Middle frontal gyrus (tissue), 1 donor: ENCODE results near the gene TAS2R60.

Experiments used
- DNase-seq: peaks from one replicate; pipeline ENCODE4 v3.0.0-alpha.2; 2015; ENCODE audit warnings: low spot score; ENCODE audit errors: extremely low spot score

TAS2R60 gene

GRCh38 chr7:143437578-143437977 lies 5.7 kb upstream of the TAS2R60 start:
- no peak for DNase-seq

GRCh38 chr7:143439866-143440265 lies 3.4 kb upstream of the TAS2R60 start:
- no peak for DNase-seq

- no peak for DNase-seq
Measured at GRCh38 chr7:143444063-143444782, 970 bp downstream of the TAS2R60 start.

GRCh38 chr7:143444785-143445184 lies 1.5 kb downstream of the TAS2R60 start:
- no peak for DNase-seq

- DNase-seq, result no peak
Measured at GRCh38 chr7:143447466-143447865, 4.2 kb downstream of the TAS2R60 start.

- DNase-seq, result no peak
Measured at GRCh38 chr7:143448429-143448828, 5.2 kb downstream of the TAS2R60 start.

- no peak for DNase-seq
Measured at GRCh38 chr7:143449793-143450192, 6.5 kb downstream of the TAS2R60 start.

GRCh38 chr7:143451122-143451521 lies 7.9 kb downstream of the TAS2R60 start:
- no peak for DNase-seq

GRCh38 chr7:143451746-143452145 lies 8.5 kb downstream of the TAS2R60 start:
- no peak for DNase-seq

GRCh38 chr7:143452495-143452894 lies 9.2 kb downstream of the TAS2R60 start:
- no peak for DNase-seq

GRCh38 chr7:143454091-143454680 lies 10.9 kb downstream of the TAS2R60 start:
- no peak for DNase-seq

GRCh38 chr7:143455491-143455890 lies 12.2 kb downstream of the TAS2R60 start:
- DNase-seq, result no peak

GRCh38 chr7:143455942-143456341 lies 12.7 kb downstream of the TAS2R60 start:
- DNase-seq, result no peak

- DNase-seq, result no peak
Measured at GRCh38 chr7:143456992-143457793, 13.9 kb downstream of the TAS2R60 start.

GRCh38 chr7:143458263-143458662 lies 15.0 kb downstream of the TAS2R60 start:
- no peak for DNase-seq

- no peak for DNase-seq
Measured at GRCh38 chr7:143458681-143459080, 15.4 kb downstream of the TAS2R60 start.

- no peak for DNase-seq
Measured at GRCh38 chr7:143459359-143459758, 16.1 kb downstream of the TAS2R60 start.

- no peak for DNase-seq
Measured at GRCh38 chr7:143460271-143460979, 17.2 kb downstream of the TAS2R60 start.

- no peak for DNase-seq
Measured at GRCh38 chr7:143462045-143462444, 18.8 kb downstream of the TAS2R60 start.

GRCh38 chr7:143463556-143463955 lies 20.3 kb downstream of the TAS2R60 start:
- no peak for DNase-seq

- DNase-seq, result no peak
Measured at GRCh38 chr7:143463957-143464356, 20.7 kb downstream of the TAS2R60 start.

- DNase-seq, result no peak
Measured at GRCh38 chr7:143467724-143468123, 24.5 kb downstream of the TAS2R60 start.
